ENCODE data around the gene NAGLU.
A peak's percentile ranks its signal among the peaks of the same experiment; 100 is the strongest.

Gene NAGLU

DNA sequence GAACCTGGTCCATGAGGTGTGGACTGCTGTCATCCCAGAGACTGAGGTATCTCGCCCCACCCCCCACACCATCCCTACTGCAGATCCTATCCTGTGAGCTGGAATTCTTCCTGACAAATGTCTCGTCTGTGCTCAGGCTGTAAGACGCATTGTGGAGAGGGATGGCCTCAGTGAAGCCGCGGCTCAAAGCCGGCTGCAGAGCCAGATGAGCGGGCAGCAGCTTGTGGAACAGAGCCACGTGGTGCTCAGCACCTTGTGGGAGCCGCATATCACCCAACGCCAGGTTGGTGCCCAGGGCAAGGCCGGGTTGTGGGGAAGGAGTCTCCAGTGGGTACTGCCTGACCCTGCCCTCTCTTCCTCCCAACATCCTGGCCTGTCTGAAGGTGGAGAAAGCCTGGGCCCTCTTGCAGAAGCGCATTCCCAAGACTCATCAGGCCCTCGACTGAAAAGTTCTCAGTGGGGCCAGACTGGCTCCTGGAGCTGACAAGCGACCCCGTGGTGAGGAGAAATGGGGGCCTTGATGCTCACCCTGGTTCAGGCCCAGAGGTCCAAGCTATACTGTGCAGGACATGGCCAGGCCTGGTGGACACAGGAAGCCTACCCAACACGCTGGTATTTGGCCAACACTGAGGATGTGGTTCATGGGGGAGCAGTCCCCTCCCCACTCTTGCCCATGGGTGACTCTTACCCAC, 29.6 kb downstream of the NAGLU start:
- DNase-seq, result no peak

DNA sequence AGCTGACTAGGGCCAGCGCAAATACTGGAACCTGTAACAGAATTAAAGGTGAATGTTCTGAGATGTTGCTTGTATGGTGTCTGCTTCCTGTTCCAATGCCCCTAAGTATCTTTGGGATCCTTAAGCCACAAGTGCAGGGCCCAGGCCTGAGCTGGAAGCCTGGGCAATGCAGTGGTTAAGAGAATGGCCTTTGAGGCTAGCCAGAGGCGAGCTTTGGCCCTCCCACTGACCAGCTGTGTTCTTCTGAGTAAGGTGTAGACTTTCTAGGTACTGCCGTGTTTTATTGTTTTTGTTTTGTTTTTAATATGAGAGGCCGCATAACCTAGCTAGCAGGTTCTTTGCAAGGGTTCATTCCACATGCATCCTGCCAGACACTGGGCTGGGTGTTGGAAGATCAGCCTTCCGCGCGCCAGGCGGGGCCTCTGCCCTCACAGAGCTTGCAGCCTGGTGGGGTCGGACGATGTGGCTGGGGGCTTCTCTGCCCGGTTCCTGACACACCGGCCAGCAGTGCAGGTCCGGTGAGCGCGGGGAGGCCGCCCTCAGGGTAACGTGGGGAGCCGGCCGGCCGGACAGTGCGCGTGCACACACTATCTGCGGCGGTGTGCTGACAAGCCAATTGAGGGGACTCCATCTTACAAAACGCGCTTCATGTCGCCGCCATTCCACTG, 30.3 kb downstream of the NAGLU start:
- no peak for DNase-seq

DNA sequence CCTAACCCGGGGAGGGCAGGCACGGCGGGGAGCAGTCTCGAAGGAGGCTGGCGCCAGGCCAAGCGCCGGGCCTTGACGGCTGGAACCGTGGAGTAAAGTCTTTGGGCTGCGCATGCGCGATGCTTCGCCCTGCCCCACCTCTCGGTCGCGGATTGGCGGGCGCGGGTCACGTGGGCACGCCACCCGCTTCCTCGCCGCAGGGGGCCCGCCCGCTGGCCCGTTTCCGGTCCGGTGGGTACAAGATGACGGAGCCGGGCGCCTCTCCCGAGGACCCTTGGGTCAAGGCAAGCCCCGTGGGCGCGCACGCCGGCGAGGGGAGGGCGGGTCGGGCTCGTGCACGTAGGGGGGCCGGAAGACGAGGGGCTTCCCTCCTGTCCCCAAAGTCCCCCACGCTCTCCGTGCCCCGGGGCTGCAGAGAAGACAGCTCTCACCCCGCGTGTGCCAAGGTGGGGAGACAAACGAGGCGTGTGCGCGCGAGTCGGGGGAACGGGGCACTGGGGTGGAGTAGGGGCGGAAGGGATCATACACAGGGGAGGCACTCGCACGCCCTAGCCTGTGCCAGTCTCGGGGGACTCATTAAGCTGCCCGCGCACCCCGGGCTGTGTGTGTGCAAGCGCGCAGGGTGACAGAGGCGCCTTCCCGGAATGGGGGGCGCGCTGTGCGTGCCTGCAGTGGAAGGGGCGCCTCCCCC, 31.0 kb downstream of the NAGLU start, which contains the start of gene MLX:
TSS of gene MLX (plus strand) at position 218 of the 691 bp plus-strand sequence. CDS start at position 243, 25 bp downstream.
- peak; percentile 77 for DNase-seq

- no peak for DNase-seq
These were observed 32.5 kb downstream of the NAGLU start for GRCh38 chr17:42568341-42569111.

- no peak for DNase-seq
These were observed 35.6 kb downstream of the NAGLU start for GRCh38 chr17:42571435-42572225.

- no peak for DNase-seq
These were observed 37.1 kb downstream of the NAGLU start for GRCh38 chr17:42573095-42573494.

DNA sequence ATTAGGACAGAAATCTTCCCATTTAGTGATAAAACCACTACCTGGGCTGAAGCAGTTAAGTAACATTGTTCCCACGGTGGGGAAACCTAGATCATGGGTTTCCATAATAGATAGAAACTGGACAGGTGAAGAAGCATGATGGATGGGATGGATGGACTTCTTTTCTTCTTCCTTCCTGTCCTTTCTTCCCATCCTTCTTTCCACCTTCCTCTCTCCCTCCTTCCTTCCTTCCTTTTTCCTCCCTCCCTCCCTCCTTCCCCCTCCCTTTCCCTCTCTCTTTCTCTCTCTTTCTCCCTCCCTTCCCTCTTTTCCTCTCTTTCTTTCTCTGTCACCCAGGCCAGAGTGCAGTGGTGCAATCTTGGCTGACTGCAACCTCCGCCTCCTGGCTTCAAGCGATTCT, 38.4 kb downstream of the NAGLU start:
- no peak for DNase-seq

GRCh38 chr17:42577140-42577531, 41.1 kb downstream of the NAGLU start:
- DNase-seq, result no peak

DNA sequence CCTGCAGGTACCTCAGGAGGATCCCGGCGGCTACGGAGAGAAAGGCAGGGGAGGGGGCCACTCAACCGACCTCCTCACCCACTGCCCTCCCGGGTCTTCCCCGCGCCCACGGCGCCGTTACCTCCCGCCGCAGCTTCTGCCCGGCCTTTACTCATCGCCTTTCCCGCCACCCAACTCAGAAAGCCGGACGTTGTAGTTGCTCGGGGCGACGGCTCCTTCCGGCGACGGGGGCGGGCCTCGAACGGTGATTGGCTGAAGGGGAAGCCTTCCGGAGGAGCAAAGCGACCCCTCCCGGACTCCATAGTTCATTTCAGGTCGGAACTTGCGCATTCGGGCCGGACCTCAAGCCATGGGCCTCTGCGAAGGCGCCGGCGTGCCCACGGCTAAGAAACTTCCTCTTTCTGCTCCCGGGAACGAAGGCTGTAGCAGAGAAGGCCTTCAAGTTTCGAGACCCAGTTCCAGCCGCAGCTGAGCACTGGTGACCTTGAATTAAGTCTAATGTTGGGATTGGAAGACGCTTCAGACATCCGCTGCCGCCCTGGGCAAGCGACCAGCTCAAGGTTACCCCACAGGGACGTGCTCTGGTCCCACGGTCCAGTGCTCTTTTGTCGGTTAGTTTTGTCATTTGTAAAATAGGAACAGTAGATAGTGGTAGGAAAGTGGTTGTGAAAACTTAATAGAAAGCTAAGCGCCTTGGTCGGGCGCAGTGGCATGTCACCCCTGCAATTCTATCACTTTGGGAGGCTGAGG, 41.7 kb downstream of the NAGLU start, which contains the start of gene PSMC3IP:
TSS of gene PSMC3IP (minus strand) at position 198 of the 750 bp plus-strand sequence. CDS start at position 155, 43 bp downstream.
- DNase-seq, result peak; percentile 93

GRCh38 chr17:42578282-42578869, 42.3 kb downstream of the NAGLU start:
- DNase-seq, result peak; percentile 29

GRCh38 chr17:42579794-42580551, 43.9 kb downstream of the NAGLU start:
- DNase-seq, result no peak

DNA sequence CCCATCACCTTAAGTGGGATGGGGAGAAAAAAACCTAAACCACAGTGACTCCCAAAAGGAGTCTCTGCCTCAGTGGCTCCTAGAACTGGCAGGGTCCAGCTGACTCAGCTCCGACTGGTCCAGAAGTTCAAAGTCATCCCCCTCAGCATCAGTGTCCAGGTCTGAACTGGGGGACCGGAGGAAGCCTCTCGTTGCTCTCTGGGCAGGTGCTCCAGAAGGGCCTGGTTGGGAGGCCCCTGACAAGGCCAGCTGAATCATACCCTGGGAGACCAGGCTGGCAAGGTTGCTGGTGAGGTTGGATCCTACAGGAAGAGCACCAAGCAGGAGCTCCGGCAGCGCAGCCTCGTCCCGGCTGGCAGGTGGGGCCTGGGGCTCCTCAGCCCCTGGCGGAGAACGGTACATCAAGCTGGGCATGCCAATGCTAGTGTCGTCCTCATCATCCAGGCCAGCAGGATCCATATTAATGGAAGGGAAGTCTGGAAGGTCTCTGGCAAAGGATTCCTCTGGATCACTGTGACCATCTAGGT, 45.8 kb downstream of the NAGLU start:
- no peak for DNase-seq

DNA sequence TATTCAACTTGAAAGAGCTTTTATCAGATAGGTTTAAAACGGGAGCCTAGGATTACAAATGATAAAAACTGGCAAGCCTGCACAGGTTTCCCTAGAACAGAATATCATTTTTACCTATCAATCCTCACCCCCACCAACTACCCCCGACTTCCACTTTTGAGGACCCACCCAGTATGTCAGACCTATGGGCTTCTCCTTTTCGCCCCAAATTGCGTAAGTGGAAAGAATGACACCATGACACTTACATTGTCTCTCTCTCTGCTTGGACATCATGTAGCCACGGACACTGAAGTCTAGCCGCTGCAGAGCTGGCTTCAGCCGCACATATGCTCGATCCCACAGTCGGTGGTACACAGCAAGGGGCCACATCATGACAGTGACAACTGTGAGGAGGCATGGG, 48.8 kb downstream of the NAGLU start:
- DNase-seq, result no peak

DNA sequence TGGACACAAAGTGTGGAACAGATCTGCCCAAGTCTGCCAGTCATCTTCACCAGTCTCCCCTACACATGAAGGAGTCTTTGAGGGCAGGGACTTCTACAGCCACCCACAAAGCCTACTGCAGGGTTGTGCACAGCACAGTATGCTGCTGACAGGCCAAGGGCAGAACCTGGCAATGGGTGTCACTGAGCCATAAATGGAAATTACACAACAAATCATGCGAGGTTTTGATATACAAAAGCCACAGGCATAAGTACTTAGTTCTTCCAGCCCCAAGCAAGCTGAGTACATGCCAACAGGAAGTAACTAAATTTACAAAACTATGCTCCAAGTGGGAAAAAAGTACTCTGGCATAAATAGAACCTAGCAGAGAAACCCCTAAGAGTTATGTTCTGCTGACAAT, 49.3 kb downstream of the NAGLU start:
- no peak for DNase-seq

- no peak for DNase-seq
These were observed 50.6 kb downstream of the NAGLU start for GRCh38 chr17:42586514-42587230.

DNA sequence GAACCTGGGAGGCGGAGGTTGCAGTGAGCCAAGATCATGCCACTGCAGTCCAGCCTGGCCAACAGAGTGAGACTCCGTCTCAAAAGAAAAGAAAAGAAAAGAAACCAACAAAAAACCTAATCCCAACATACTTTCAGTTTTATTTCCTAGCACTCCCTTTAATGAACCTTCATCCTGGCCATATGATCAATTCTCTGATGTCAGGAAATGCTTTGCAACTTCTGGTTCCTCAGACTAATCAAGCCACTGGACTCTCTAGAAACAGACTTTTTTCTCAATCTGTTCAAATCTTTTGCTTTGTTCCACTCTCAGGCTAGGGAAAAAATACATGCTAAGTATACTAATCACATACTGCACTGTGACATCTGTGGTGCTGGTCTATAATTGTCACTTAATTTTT, 54.8 kb downstream of the NAGLU start:
- DNase-seq, result no peak

DNA sequence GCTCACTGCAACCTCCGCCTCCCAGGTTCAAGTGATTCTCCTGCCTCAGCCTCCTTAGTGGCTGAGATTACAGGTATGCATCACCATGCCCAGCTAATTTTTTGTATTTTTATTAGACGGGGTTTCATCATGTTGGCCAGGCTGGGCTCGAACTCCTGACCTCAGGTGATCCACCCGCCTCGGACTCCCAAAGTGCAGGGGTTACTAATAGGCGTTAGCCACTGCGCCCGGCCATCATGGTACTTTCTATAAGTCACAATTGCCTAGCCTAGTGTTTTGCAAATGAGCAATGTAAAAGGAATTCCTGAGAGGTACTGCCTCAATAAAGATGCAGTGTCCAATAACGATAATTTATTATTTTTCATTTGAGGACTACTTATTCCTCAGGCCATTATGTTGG, 55.4 kb downstream of the NAGLU start:
- DNase-seq, result no peak

Measured in NCI-H226 (cell line).